Fibroblast of gingiva (primary cell): ENCODE measurements around the gene ZFP57.
"Not testable (repeated sequence)": the region's sequence is repeated elsewhere in the genome, so short reads cannot be mapped to it uniquely, and the experiment has no call there.

Experiments used
- DNase-seq: peaks from one replicate; pipeline ENCODE4 v3.0.0-alpha.2; 2011; ENCODE audit warnings: low read depth

The ZFP57 gene

DNA sequence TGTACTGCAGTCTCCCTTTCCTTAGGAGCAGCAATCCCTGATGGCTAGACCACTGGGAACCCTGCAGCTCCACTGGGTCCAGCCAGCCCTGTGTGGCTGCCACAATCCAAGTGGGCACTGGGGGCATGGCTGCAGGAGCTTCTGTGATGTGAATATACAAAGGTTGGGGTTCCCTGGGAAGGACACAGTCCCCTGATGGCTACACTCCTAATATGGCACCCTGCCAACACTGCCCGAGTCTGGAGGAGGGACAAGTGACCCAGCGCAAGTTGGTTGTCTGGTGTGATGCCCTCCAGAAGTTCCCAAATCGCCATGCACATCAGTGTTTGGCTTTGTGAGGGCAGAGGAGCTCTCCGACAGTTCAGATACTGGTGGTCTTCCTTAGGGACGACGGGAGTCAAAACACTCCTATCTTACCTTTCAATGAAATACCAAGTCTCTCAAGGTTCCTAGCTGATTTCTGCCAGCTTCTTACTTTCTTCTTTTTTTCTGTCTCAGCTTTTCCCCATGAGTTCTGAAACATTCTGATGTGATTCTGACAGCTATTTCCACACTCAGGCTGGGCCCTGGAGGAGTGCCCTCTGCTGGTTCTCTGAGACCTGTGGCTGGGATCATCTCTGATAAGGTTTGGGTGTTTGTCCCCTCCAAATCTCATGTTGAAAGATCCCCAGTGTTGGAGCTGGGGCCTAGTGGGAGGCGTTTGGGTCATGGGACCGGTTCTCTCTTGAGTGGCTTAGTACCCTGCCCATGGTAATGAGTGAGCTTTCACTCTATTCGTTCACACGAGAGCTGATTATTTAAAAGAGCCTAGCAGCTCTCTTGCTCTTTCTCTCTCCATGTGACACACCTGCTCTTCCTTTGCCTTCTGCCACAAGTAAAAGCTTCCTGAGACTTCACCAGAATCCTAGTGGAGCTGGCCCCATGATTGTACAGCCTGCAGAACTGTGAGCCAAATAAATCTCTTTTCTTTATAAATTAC, 15.5 kb upstream of the ZFP57 start:
- no peak for DNase-seq

DNA sequence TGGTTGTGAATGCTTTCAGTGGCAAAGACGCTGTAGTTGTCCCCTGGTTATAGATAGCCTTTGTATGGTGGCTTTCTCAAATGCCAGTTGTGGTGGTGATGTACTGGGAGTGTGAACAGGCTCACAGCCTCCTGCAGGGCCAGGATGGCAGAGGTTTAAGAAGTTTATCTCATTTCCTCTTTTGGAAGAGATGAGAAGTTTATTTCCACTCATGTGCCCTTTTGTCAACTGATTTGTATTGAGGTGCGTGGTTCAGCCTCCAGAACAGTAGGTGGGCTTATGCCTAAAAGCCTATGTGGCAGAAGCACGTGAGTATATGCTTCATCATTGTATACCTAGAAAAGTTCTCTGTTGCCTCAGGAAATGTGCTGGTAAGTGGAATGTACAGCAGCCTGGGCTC, 13.7 kb upstream of the ZFP57 start:
- DNase-seq, result no peak

DNA sequence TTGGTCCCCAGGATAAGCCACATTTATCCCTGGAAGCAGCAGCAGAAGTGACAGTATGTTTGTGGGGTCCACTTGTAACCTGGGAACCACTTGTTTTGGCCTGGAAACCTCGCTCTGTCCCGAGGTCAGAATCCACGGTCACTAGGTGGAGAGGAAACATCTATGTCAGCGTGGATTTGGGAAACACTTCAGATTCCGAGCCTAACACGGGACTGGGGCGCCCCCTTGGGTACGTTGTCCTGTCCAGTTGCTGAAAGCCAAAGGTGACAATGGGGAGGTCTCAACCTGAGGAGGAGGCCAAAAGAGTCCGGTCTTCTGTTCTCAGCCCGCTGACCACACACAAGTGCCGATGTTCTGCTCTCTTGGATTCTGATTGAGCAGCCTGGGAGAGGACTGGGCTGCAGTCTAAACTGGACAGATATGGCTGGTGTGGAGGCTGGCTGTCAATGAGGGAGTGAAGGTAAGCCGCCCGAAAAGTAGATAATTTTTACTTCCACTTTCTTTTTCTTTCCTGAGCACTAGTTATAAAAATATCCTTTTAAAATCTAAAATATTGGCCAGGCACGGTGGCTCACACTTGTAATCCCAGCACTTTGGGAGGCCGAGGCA, 4.9 kb upstream of the ZFP57 start:
- no peak for DNase-seq

DNA sequence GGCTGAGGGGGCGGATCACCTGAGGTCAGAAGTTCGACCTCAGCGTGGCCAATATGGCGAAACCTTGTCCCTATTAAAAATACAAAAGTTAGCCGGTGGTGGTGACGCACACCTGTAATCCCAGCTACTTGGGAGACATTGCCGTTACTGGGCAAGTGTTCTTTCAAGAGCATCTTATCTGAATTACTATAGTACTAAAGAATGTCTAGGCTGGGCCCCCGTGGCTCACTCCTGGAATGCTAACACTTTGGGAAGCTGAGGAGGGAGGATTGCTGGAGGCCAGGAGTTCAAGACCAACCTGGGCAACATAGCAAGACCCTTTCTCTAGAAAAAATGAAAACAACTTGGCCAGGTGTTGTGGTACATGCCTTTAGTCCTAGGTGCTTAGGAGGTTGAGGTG, 859 bp upstream of the ZFP57 start:
- DNase-seq, result no peak

DNA sequence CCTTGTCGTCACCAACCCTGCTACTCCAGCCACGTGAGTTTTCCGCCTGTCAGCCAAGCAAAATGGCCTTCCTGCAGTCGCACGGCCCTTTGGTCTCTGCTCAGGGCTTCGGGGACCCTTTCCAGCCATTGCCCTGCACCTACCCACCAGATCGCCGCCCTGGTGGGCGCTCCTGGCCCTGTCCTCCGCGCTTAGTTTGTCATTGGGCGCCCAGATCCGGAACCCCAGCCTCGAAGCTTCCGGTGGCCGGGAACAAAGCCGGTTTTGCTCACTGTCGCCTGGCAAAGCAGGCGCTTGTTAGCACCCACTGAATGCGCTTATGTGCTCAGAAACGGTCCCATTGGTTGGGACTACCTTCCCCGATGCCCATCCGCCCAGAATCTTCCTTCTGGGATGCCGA, 536 bp downstream of the ZFP57 start:
- no peak for DNase-seq

DNA sequence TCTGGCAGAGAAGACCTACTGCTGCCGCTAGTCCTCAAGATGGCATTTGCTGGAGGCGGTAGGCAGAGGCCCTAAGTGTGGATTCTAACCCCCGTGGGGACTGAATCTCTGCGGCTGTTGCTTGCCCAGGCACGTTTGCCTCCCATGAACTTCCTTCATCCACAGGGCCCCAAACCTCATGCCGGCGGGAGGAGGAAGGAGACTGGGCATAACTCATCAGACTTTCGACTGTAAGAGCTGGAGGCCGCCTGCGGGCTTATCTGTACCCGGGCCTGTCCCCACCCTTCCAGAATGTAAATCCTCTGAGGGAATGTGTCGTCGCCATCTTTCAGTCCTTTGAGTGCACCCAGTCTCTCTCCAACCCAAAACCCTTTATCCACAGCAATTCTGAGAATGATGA, 990 bp downstream of the ZFP57 start:
- DNase-seq, result no peak

DNA sequence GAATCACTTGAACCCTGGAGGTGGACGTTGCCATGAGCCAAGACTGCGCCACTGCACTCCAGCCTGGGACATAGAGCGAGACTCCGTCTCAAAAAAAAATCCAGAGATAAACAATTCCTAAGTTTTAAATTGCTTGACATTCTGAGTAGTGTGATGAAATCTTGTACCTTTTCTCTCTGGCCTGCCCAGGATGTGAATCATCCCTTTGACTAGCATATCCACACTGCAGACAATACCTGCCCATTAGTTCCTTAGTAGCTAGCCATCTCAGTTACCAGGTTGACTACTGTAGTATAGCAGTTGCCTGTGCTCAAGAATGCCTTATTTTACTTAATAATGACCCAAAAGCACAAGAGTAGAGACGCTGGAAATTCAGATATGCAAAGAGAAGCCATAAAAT, 2.8 kb downstream of the ZFP57 start:
- no peak for DNase-seq

DNA sequence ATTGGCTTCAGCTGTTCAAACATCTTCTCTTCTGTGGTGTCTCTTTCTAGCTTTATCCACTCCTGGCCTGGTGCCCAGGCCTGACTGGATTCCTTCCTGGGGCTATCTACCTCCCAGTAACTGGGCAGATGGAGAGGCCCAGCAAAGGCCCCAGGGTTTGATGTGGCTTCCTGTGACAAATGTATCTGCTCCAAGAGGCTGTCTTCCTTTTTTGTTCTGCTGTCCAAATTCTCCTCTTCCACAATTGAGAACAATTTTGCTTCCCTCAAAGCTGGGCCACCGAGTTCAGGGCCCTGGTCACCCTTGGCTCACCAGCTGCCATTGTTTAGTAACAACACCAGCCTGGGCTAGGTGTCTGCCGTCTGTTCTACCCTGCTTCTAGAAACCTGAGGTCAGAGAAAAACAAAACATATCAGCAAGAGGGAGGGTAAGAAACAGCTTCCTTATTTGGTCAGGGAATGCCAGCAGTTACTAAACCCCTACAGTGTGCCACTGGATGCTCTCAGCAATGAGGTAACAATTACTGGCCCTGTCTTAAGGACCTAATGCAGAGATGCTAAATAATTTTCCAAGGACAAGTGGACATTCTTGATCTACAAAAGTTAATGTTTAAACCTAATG, 3.9 kb downstream of the ZFP57 start:
- DNase-seq, result no peak

DNA sequence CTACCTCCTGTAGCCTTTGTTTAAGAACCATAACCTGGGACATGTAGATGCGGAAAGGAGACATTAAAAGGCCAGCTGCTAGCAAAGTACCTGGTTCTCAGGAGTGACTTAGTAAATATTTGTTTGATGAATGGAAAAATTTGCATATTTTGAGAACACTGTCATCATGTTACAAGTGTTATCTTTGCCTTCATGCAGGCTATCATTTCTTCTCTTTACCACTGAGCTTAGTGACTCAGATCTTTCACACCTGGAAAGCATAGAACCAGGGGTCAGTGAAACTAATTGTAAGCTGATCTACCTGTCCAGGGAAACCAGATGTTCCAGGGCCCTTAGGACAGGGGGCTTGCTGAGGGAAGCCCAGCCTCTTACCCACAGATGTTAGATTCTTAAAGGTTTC, 5.4 kb downstream of the ZFP57 start:
- DNase-seq, result no peak

DNA sequence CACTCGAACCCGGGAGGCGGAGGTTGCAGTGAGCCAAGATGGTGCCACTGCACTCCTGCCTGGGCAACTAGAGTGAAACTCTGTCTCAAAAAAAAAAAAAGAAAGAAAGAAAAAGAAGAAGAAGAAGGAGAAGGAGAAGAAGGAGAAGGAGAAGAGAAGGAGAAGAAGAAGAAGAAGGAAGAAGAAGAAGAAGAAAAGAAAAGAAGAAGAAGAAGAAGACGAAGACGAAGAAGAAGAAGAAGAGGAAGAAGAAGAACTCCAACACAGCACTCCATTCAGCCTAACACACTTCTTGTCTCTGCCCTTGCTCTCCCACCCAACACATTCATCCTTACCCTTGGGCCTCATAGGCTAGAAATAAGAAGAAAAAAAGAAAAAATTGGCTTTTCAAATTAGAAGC, 6.9 kb downstream of the ZFP57 start:
- no peak for DNase-seq

DNA sequence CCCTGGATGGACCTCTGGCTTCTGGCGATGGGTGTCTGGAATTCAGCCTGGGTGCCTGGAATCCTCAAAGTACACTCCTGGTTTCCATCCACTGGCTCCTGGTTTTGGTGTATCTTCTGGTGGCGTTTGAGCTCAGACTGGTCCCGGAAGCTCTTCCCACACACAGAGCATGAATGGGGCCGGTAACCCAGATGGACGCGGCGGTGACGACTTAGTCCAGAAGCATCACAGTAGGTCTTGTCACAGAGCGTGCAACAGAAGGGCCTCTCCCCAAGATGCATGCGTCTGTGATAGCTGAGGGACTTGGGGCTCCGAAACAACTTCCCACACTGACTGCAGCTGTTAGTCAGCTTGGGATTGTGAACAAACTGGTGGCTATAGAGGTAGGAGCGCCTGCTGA, 7.8 kb downstream of the ZFP57 start:
- DNase-seq, result no peak

DNA sequence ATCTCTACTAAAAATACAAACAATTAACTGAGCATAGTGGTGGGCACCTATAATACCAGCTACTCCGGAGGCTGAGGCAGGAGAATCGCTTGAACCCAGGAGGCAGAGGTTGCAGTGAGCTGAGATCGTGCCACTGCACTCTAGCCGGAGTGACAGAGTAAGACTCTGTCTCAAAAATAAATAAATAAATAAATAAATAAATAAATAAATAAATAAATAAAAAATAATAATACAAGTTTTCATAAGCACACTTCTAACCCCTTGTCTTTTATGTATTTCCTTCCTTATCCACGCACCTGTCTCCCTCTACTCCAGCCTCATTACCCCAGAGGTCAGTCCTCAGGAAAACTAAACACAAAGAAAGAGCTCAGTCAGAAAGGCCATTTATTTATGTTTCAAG, 8.8 kb downstream of the ZFP57 start:
- not testable (repeated sequence) for DNase-seq

DNA sequence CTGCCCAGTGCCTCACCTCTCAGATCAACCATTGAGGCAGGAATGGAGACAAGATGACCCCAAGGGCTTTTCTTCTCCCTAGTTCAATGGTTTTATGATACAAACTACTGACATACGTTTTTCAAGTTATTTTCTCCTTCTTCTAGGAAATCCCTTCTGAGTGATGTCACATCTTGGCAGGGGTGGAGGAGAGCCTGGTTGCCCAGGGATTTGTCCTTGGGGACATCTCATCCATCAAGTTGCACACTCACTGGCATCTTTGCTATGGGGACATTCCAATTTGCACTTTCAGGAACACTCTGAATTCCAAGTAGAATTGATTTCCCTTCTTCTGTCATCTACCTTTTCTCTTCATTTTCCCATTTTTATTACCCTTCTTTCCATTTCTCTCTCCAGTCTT, 9.9 kb downstream of the ZFP57 start:
- DNase-seq, result no peak

DNA sequence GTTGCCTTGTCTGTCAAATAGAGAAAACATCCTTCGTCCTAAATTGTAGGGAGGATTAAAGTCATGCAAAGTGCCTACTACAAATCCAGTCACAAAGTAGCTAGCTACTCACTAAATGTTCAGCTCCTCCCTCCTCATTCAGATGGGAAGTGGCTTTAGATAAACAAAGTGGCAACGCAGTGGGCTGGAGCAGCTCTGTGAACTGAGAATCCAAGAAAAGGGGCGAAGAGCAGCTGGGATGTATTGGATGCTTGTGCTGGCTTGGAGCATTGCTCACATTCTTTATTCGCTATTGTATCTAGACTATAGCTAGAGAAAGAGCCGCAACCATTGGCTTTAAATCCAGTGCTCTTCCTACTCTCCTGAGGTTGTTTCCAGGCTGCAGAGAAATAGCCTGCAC, 13.8 kb downstream of the ZFP57 start:
- DNase-seq, result no peak

DNA sequence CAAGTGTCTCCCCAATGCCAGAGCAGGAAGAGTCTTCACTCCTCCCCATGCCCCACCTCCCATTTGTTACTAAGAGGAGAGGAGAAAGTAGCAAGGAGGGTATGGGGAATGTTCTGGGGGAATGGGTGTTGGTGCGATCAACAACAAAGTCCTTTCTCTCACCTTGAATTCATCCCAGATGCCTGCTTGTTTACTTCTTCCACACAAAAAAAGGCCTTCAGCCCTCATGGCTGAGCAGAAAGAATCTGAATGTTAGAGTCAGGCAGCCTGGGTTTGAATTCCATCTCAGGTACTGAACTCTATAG, 14.2 kb downstream of the ZFP57 start:
- DNase-seq, result no peak

DNA sequence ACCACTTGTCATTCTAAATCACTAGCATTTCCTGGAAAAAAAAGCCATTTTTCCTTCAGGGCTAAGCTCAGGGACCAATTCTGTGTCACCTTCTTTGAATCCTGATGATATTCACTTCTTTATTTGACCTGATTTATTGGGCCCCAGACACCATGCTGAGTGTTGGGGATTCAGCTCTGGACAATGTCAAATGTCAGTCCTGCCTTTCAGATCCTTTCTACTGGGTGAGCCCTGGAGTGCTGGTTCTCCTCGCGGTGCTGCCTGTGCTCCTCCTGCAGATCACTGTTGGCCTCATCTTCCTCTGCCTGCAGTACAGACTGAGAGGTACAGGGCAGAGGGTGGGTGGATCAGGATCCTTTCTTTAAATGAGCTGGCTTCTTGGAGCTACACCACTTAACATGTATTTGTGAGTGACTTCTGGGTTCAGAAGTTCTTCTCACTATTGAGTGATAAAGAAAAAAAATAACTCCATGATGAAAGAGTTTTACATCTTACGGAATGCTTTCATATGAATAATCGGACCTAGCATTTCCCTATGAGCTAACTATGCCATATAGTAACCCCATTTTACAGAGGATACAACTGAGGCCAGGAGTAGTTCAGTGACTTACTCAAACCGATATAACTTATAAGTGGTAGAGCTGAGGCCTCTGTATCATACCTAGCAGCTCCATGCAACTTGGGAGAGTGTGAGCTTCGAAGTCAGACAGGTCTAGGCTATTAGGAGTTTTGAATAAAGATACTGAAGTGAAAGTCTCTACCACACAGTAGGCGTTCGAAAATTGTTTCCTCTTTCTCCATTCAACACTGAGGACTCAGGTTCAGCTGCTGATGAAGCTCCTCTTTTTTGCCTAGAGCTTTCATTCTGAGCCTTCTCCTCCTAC, 14.8 kb downstream of the ZFP57 start:
- DNase-seq, result no peak

DNA sequence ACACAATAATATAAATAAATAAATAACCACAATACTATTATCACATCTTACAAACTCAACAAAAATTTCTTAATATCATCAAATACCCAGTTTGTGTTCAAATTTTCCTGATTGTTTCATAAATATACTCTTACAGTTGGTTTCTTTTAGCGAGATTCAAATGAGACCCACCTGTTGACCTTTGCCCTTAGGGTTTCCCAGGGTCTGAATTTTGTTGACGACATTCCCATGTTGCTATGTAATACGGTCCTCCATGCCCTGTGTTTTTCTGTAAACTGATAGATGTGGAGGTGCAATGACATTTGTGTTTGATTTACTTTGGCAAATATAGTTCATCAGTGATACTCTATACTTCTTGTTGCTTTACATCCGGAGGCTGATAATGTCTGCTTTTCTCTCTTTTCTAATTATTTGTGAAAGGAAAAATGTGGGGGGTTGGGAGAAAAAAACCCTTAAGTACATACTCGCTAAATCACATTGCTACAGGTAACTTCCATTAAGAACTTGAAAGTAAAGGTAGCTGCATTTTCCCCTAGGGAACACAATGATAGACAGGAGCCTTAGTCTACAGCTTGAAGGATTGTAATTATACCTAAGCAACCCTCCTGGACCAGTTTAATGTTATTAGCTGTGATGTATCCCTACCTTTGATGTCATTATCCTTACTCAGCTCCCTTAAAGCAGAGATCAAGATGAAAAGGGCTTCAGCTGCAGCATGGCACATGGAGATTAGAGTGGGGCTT, 17.5 kb downstream of the ZFP57 start:
- no peak for DNase-seq

DNA sequence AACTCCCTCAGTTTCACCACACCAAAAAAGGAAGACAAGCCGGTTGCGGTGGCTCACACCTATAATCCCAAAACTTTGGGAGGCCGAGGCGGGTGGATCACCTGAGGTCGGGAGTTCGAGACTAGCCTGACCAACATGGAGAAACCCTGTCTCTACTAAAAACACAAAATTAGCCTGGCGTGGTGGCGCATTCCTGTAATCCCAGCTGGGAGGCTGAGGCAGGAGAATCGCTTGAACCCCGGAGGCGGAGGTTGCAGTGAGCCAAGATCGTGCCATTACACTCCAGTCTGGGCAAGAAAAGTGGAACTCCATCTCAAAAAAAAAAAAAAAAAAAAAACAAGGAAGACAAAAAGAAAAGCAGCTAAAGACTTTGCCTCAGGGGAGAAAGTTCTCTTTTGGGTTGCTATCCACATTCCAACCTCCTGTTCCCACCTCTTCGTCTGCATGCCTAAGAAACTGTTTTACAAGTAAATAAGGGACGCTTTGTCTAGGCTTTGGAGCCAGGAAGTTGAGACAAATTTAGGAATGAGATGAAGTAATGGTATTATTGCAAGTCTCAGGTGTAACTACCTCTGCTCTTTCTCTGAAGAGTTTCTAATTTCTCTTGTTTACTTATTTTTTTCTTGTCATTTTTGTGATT, 19.3 kb downstream of the ZFP57 start:
- not testable (repeated sequence) for DNase-seq

DNA sequence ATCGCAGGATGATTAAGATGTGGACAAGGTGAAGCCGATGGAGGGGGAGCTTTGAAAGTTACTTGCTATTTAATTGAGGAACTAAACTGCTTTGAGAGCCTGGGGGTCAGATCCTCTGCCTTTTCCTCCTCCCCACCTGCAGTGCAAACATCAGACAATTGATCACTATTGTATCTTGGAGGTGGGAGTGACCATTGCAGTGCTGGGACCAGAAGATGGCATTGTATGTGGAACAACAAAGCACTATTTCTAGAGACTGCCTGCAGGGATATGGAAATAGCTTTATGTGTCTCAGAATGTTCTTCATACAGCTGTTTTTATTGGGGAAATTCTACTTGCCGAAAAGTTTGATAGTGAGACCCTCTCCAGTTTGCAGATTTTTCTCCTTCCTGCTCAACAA, 19.9 kb downstream of the ZFP57 start:
- DNase-seq, result no peak

DNA sequence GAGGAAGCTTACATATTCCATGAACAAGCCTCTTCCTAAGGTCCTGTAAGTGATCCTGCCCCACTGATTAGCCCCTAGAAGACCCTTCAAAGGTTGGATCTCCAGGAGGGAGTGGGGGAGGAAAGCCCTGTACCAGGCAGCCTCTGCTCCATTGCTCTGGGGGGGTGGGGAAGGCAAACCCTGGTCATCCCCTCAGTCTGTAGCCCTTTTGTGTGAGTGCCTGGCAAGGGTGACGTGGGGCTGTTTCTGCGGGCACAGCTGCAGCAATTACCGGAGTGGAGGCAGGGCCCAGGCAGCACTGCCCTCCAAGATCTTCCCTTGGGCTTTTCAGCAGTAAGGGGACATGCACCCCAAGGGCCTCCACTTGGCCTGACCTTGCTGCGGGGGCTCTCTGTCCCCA, 24.2 kb downstream of the ZFP57 start, which contains the start of gene MOG:
MOG (plus strand) TSS at position 295 of the 400 bp plus-strand sequence. CDS start 118 bp downstream, outside the sequence.
- DNase-seq, result no peak

DNA sequence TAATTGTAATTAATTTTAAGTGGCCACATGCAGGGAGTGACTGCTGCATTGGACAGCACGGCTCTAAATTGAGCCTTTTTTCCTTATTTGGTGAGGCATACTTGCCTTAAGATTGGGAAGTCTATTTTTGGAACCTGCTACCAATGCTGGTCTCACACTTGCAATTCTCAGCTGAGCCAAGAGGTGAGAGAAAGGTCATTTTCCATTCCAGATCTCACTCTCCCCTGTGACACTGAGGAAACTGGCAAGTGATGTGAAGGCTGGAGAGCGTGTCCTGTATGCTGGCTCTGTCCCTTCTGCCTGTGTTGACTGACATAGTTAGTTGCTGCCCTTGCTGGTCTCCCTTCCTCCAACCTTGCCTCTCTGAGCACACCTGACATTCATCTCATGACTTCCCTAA, 24.8 kb downstream of the ZFP57 start:
- no peak for DNase-seq
